GM23248 (cell line): ENCODE measurements around the gene NCBP1.

ENCODE experiments used
- EZH2 ChIP-seq: fragments of 200-600 bp; sonication (generic); IDR thresholded peaks from 2 replicates; pipeline ENCODE4 v1.6.1; 2018; ENCODE audit warnings: antibody characterized with exemption, mild to moderate bottlenecking; ENCODE audit not compliant: insufficient read depth, poor library complexity, severe bottlenecking
- EZH2phosphoT487 ChIP-seq: fragments of 200-600 bp; sonication (generic); IDR thresholded peaks from 2 replicates; pipeline ENCODE4 v1.6.1; 2018; ENCODE audit warnings: antibody characterized with exemption, moderate library complexity, mild to moderate bottlenecking, low read depth; ENCODE audit not compliant: insufficient read depth

DNA sequence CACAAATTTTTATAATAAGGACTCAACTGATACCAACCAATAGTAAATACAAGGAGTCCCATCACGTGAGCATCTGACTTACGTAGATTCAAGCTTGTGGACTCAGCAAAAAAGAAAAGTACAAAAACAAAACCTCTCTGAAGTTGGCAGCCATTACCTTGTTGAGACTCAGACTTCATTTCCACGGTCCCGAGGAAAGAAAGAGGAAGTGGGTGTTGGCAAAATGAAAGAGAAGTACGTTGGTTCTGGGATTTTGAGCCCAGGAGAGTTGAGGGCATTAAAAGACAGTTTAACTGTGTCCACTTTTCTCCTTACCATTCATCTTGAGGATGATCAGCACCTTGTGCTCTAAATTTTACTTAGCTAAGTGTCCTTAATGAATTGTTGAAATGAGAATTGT lies 26.7 kb downstream of the NCBP1 start:
- no peak for TF ChIP-seq EZH2
- no peak for TF ChIP-seq EZH2phosphoT487
